ENCODE measurements around the gene ANGPTL8. TPM values are rescaled to one million over a fixed set of nuclear protein-coding genes. Genes with fewer than 3 reads are reported as not detected.

The ANGPTL8 gene
- total and polyA plus RNA-seq, 2 experiments from 2014 or later, result not detected

GRCh38 chr19:11205939-11206570 lies 33.4 kb upstream of the ANGPTL8 start (continued):
- TF ChIP-seq, protein P1, sequence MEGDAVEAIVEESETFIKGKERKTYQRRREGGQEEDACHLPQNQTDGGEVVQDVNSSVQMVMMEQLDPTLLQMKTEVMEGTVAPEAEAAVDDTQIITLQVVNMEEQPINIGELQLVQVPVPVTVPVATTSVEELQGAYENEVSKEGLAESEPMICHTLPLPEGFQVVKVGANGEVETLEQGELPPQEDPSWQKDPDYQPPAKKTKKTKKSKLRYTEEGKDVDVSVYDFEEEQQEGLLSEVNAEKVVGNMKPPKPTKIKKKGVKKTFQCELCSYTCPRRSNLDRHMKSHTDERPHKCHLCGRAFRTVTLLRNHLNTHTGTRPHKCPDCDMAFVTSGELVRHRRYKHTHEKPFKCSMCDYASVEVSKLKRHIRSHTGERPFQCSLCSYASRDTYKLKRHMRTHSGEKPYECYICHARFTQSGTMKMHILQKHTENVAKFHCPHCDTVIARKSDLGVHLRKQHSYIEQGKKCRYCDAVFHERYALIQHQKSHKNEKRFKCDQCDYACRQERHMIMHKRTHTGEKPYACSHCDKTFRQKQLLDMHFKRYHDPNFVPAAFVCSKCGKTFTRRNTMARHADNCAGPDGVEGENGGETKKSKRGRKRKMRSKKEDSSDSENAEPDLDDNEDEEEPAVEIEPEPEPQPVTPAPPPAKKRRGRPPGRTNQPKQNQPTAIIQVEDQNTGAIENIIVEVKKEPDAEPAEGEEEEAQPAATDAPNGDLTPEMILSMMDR (conservative IDR thresholded peaks at IDR 0.05; ENCODE audit: low read depth in 2 of 2), result no peak
- TF ChIP-seq EZH2 (IDR thresholded peaks at IDR 0.05; ENCODE audit: low read depth, unreplicated experiment) (no peak), NANOG (IDR thresholded peaks at IDR 0.05; ENCODE audit: borderline replicate concordance) (no peak), POLR2AphosphoS5 (IDR thresholded peaks at IDR 0.05; ENCODE audit: low read depth) (no peak)
- TF ChIP-seq, protein P2, sequence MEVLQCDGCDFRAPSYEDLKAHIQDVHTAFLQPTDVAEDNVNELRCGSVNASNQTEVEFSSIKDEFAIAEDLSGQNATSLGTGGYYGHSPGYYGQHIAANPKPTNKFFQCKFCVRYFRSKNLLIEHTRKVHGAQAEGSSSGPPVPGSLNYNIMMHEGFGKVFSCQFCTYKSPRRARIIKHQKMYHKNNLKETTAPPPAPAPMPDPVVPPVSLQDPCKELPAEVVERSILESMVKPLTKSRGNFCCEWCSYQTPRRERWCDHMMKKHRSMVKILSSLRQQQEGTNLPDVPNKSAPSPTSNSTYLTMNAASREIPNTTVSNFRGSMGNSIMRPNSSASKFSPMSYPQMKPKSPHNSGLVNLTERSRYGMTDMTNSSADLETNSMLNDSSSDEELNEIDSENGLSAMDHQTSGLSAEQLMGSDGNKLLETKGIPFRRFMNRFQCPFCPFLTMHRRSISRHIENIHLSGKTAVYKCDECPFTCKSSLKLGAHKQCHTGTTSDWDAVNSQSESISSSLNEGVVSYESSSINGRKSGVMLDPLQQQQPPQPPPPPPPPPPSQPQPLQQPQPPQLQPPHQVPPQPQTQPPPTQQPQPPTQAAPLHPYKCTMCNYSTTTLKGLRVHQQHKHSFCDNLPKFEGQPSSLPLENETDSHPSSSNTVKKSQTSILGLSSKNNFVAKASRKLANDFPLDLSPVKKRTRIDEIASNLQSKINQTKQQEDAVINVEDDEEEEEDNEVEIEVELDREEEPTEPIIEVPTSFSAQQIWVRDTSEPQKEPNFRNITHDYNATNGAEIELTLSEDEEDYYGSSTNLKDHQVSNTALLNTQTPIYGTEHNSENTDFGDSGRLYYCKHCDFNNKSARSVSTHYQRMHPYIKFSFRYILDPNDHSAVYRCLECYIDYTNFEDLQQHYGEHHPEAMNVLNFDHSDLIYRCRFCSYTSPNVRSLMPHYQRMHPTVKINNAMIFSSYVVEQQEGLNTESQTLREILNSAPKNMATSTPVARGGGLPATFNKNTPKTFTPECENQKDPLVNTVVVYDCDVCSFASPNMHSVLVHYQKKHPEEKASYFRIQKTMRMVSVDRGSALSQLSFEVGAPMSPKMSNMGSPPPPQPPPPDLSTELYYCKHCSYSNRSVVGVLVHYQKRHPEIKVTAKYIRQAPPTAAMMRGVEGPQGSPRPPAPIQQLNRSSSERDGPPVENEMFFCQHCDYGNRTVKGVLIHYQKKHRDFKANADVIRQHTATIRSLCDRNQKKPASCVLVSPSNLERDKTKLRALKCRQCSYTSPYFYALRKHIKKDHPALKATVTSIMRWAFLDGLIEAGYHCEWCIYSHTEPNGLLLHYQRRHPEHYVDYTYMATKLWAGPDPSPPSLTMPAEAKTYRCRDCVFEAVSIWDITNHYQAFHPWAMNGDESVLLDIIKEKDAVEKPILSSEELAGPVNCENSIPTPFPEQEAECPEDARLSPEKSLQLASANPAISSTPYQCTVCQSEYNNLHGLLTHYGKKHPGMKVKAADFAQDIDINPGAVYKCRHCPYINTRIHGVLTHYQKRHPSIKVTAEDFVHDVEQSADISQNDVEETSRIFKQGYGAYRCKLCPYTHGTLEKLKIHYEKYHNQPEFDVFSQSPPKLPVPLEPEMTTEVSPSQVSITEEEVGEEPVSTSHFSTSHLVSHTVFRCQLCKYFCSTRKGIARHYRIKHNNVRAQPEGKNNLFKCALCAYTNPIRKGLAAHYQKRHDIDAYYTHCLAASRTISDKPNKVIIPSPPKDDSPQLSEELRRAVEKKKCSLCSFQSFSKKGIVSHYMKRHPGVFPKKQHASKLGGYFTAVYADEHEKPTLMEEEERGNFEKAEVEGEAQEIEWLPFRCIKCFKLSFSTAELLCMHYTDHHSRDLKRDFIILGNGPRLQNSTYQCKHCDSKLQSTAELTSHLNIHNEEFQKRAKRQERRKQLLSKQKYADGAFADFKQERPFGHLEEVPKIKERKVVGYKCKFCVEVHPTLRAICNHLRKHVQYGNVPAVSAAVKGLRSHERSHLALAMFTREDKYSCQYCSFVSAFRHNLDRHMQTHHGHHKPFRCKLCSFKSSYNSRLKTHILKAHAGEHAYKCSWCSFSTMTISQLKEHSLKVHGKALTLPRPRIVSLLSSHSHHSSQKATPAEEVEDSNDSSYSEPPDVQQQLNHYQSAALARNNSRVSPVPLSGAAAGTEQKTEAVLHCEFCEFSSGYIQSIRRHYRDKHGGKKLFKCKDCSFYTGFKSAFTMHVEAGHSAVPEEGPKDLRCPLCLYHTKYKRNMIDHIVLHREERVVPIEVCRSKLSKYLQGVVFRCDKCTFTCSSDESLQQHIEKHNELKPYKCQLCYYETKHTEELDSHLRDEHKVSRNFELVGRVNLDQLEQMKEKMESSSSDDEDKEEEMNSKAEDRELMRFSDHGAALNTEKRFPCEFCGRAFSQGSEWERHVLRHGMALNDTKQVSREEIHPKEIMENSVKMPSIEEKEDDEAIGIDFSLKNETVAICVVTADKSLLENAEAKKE (CRISPR knock-in tag; IDR thresholded peaks at IDR 0.05), result no peak
